Activated CD4-positive, alpha-beta T cell treated with anti-CD3 and anti-CD28 coated beads, Interleukin-2, amount 10 ng/mL, durations not matched to agents 24 days and 14 days (primary cell): ENCODE data around the gene DNA2. TPM values are rescaled to one million over a fixed set of nuclear protein-coding genes. Genes with fewer than 3 reads are reported as not detected.

Experiments
- DNase-seq: peaks from one replicate; pipeline ENCODE4 v3.0.0; 2022
- H3K27ac Mint-ChIP-seq: one replicate; pipeline ENCODE4 v1.8.0; 2022; ENCODE audit warnings: mild to moderate bottlenecking, mixed read lengths
- H3K27me3 Mint-ChIP-seq: one replicate; pipeline ENCODE4 v1.8.0; 2022; ENCODE audit warnings: mixed read lengths
- H3K36me3 Mint-ChIP-seq: one replicate; pipeline ENCODE4 v1.8.0; 2022; ENCODE audit warnings: low read depth, mild to moderate bottlenecking, mixed read lengths
- H3K4me1 Mint-ChIP-seq: one replicate; pipeline ENCODE4 v1.8.0; 2021; ENCODE audit warnings: mixed read lengths
- H3K4me3 Mint-ChIP-seq: one replicate; pipeline ENCODE4 v1.8.0; 2022; ENCODE audit warnings: mild to moderate bottlenecking, moderate library complexity, mixed read lengths
- H3K9me3 Mint-ChIP-seq: one replicate; pipeline ENCODE4 v1.8.0; 2021; ENCODE audit warnings: mixed read lengths
- intact Hi-C: fragments of 100-400 bp; cut with micrococcal nuclease; formaldehyde crosslinking; loops from one replicate; pipeline ENCODE4 v1.15.1; 2023
- total RNA-seq: library from RNA; stranded (reverse); gene quantifications from 2 replicates; pipeline ENCODE4 v1.2.3, GENCODE V29; 2022

The DNA2 gene
- total RNA-seq, 1 donor from 2014 or later = 58.0 TPM

- H3K4me1 Mint-ChIP-seq = peaks cover 2% of the 10 kb centered on the region
- intact Hi-C loops = no loop called here
- H3K9me3 Mint-ChIP-seq = peaks cover 8% of the 10 kb centered on the region
- H3K4me3 Mint-ChIP-seq = no peak overlapping the region
- H3K27me3 Mint-ChIP-seq = no peaks in the 10 kb centered on the region
- DNase-seq = no peak
- peaks cover 28% of the 10 kb centered on the region for H3K36me3 Mint-ChIP-seq
- no peak overlapping the region for H3K27ac Mint-ChIP-seq
Measured at GRCh38 chr10:68366600-68366999, 105.2 kb downstream of the DNA2 start.

GRCh38 chr10:68365611-68366010 is 106.2 kb downstream of the DNA2 start:
- H3K4me3 Mint-ChIP-seq = no peak overlapping the region
- H3K36me3 Mint-ChIP-seq = peaks cover 21% of the 10 kb centered on the region
- no peak for DNase-seq
- H3K4me1 Mint-ChIP-seq = peaks cover 2% of the 10 kb centered on the region
- H3K27me3 Mint-ChIP-seq = no peaks in the 10 kb centered on the region
- intact Hi-C loops = no loop called here
- H3K27ac Mint-ChIP-seq = no peak overlapping the region
- H3K9me3 Mint-ChIP-seq = peaks cover 4% of the 10 kb centered on the region

- no peak for DNase-seq
- H3K36me3 Mint-ChIP-seq = peaks cover 13% of the 10 kb centered on the region
- H3K27ac Mint-ChIP-seq = peak overlapping the region; percentile 11
- H3K9me3 Mint-ChIP-seq = no peaks in the 10 kb centered on the region
- H3K4me1 Mint-ChIP-seq = peaks cover 2% of the 10 kb centered on the region
- H3K27me3 Mint-ChIP-seq = no peaks in the 10 kb centered on the region
- intact Hi-C loops = no loop called here
- no peak overlapping the region for H3K4me3 Mint-ChIP-seq
Measured at GRCh38 chr10:68364101-68364886, 107.5 kb downstream of the DNA2 start.

Other genes with a start within 250 kb of the DNA2 start
- gene ATOH7, start 239.9 kb downstream of the DNA2 start, total RNA-seq = not detected in 2 replicates
- 200 and 206 TPM in 2 replicates for gene HNRNPH3, start 139.9 kb downstream of the DNA2 start, total RNA-seq
- 0.88 and 1.6 TPM in 2 replicates for gene PBLD, start 139.0 kb downstream of the DNA2 start, total RNA-seq
- 9.5 and 10.3 TPM in 2 replicates for gene RUFY2, start 64.7 kb downstream of the DNA2 start, total RNA-seq
- 15.3 and 15.9 TPM in 2 replicates for gene SLC25A16, start 55.5 kb upstream of the DNA2 start, total RNA-seq
- gene TET1, start 88.4 kb upstream of the DNA2 start, total RNA-seq = 0.96 and 1.2 TPM in 2 replicates
- 95.2 and 112 TPM in 2 replicates for gene CCAR1, start 249.3 kb upstream of the DNA2 start, total RNA-seq